Colonic mucosa (tissue), 4 donors: Measurements from ENCODE around the gene CPO. TPM values are rescaled to one million over a fixed set of nuclear protein-coding genes. Genes with fewer than 3 reads are reported as not detected.

Source experiments
- DNase-seq: peaks from one replicate; pipeline ENCODE4 v3.0.0-alpha.2; 2020
- H3K27ac ChIP-seq: fragments of 200-600 bp; one replicate; pipeline ENCODE4 v1.8.0; 2021
- H3K27me3 ChIP-seq: fragments of 200-600 bp; one replicate; pipeline ENCODE4 v1.8.0; 2021
- H3K36me3 ChIP-seq: fragments of 200-600 bp; one replicate; pipeline ENCODE4 v1.8.0; 2021
- H3K4me1 ChIP-seq: fragments of 200-600 bp; one replicate; pipeline ENCODE4 v1.8.0; 2021; ENCODE audit warnings: mild to moderate bottlenecking
- H3K4me3 ChIP-seq: fragments of 200-600 bp; one replicate; pipeline ENCODE4 v1.8.0; 2021
- H3K9ac ChIP-seq, 2 donors: one replicate each; pipeline ENCODE4 v1.7.0; 2013; ENCODE audit warnings: control low read depth in 2 of 2, low read depth in 2 of 2, low read length in 2 of 2
- H3K9me3 ChIP-seq: fragments of 200-600 bp; one replicate; pipeline ENCODE4 v1.8.0; 2021
- intact Hi-C: fragments of 100-400 bp; cut with DNase I; formaldehyde crosslinking; loops from one replicate; pipeline ENCODE4 v1.14.1; 2022
- total RNA-seq, 2 donors: library from RNA; stranded (reverse); fragmentation: NEBNext Ultra II Directional in 1 of 2; extraction: Animal tissue kit (Norgen Biotek cat#: 25700) in 1 of 2; gene quantifications; one replicate each; pipeline ENCODE4 v1.2.1, GENCODE V29; 2021
- TF ChIP-seq, protein P1 (sequence below): fragments of 200-600 bp; IDR thresholded peaks from one replicate; pipeline ENCODE4 v1.8.0; 2022; ENCODE audit warnings: antibody characterized with exemption, mild to moderate bottlenecking
- donor health status: healthy.
- donor health status: DM: no; HTN: no; CAD: no.
- donor health status: DM: no; HTN: no; CAD: no.

CPO gene
- total RNA-seq, 2 donors from 2014 or later = not detected

DNA sequence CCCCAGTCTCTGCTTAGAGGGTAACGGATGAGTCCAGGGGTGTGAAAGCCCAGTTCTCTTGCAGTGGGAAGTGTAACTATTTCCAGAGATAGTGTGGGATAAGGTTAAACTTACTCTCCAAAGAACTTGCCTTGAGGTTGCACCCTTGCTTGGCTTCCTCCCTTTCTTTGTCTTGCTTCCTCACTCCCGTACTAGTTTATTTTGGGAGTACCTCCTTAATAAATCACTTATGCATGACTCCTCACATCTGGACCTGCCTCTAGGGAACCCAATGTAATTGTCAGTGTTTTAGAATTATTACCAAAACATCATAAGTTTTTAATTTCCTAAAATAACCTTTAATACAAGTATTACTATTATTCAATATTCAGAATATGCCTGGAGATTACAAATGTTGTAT lies 35.2 kb downstream of the CPO start:
- TF ChIP-seq, protein P1, sequence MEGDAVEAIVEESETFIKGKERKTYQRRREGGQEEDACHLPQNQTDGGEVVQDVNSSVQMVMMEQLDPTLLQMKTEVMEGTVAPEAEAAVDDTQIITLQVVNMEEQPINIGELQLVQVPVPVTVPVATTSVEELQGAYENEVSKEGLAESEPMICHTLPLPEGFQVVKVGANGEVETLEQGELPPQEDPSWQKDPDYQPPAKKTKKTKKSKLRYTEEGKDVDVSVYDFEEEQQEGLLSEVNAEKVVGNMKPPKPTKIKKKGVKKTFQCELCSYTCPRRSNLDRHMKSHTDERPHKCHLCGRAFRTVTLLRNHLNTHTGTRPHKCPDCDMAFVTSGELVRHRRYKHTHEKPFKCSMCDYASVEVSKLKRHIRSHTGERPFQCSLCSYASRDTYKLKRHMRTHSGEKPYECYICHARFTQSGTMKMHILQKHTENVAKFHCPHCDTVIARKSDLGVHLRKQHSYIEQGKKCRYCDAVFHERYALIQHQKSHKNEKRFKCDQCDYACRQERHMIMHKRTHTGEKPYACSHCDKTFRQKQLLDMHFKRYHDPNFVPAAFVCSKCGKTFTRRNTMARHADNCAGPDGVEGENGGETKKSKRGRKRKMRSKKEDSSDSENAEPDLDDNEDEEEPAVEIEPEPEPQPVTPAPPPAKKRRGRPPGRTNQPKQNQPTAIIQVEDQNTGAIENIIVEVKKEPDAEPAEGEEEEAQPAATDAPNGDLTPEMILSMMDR = no peak
- intact Hi-C loops = no loop called here
- no peak overlapping the region for H3K4me3 ChIP-seq
- DNase-seq = no peak
- H3K27me3 ChIP-seq = no peaks in the 10 kb centered on the region
- H3K36me3 ChIP-seq = no peaks in the 10 kb centered on the region
- no peak overlapping the region for H3K27ac ChIP-seq
- no peaks in the 10 kb centered on the region for H3K9me3 ChIP-seq
- H3K4me1 ChIP-seq = no peaks in the 10 kb centered on the region
- no peak overlapping the region for H3K9ac ChIP-seq

DNA sequence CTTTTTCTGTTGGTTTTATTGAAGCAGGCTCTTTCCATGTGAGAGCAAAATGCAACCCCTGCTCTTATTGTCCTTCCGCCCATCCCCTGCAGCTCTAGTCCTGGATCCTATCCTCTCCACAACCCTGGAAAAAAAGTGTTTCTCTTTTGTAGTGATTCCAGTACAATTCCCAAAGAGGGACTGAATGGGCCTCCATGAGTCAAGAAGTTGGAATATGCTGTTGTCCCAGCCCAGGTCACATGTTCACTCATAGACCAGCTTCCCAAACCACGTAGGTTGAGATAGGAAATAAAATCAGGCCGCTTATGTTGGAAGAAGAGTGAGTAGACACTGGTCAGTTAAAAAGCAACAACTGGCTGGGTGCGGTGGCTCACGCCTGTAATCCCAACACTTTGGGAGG lies 39.4 kb downstream of the CPO start:
- intact Hi-C loops = no loop called here
- Histone ChIP-seq H3K36me3 (no peaks in the 10 kb centered on the region), H3K27ac (no peak overlapping the region), H3K4me1 (no peaks in the 10 kb centered on the region), H3K27me3 (no peaks in the 10 kb centered on the region), H3K4me3 (no peak overlapping the region), H3K9ac (no peak overlapping the region), H3K9me3 (no peaks in the 10 kb centered on the region)
- TF ChIP-seq, protein P1 = no peak
- DNase-seq = no peak

DNA sequence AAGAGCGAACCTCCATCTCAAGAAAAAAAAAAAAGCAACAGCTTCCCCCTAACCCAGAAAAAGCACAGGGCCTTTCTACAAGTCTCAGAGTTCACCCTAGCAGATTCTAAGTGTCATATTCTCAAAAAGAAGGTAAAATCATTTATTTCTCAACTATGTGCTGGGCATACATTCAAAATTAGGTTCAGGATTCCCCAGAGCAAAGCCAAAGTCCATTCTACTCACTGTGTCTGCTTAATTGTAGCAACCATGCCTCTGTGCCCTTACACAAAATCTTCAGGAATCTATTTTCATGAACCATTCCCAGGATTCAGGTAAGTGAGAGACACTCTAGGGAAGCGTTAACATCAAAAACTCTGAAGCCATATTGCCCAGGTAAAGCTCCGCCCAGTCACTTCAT lies 40.0 kb downstream of the CPO start:
- Histone ChIP-seq H3K27ac (no peak overlapping the region), H3K4me3 (no peak overlapping the region), H3K36me3 (no peaks in the 10 kb centered on the region), H3K4me1 (no peaks in the 10 kb centered on the region), H3K27me3 (no peaks in the 10 kb centered on the region), H3K9me3 (no peaks in the 10 kb centered on the region), H3K9ac (no peak overlapping the region)
- TF ChIP-seq, protein P1 = no peak
- no peak for DNase-seq
- intact Hi-C loops = no loop called here

DNA sequence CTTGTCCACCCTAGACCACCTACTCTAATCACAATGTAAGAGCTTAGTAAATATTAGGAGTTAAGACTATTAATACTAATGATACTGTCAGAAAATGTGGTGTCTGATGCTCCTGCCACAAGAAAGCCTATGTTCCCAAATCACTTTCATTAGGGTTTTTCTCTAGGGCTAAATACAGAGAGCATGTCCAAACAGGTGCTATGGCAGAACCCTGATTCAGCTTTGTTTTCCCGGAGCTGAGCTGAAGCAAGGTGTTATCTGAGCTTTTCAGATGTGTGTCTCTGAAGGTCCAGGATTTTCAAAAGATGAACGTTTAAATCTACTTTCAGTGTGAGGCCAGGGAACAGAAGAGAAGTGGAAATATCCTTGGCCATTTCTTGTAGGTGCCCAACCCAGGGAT lies 40.6 kb downstream of the CPO start:
- H3K9ac ChIP-seq = no peak overlapping the region
- H3K4me3 ChIP-seq = no peak overlapping the region
- intact Hi-C loops = loop anchor here (5.0 to 10.0 kb wide), 4 partner anchors 178 to 497 kb away; no protein-coding TSS in a partner anchor
- TF ChIP-seq, protein P1 = no peak
- no peaks in the 10 kb centered on the region for H3K27me3 ChIP-seq
- H3K9me3 ChIP-seq = no peaks in the 10 kb centered on the region
- no peak overlapping the region for H3K27ac ChIP-seq
- no peak for DNase-seq
- no peaks in the 10 kb centered on the region for H3K36me3 ChIP-seq
- no peaks in the 10 kb centered on the region for H3K4me1 ChIP-seq

DNA sequence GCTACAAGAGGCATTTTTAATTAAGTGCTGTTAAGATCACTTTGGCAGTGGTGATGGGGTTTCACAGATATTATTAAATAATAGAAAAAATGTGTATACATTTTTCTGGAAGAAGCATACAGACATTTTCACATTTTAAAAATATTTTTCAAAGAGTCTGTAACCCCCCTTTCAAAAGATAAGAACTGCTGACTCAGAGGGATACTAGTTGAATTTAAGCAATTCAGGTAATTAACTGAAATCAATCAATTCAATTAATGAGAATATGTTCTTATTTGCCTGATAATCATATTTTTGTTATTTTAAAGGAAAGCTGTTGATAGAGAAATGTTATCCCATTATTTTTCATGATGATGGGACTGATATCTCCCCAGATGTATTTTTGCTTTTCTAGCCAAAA lies 41.1 kb downstream of the CPO start:
- H3K36me3 ChIP-seq = no peaks in the 10 kb centered on the region
- no peaks in the 10 kb centered on the region for H3K9me3 ChIP-seq
- H3K4me1 ChIP-seq = no peaks in the 10 kb centered on the region
- H3K27me3 ChIP-seq = no peaks in the 10 kb centered on the region
- DNase-seq = no peak
- H3K9ac ChIP-seq = no peak overlapping the region
- H3K27ac ChIP-seq = no peak overlapping the region
- no peak overlapping the region for H3K4me3 ChIP-seq
- TF ChIP-seq, protein P1 = no peak
- intact Hi-C loops = loop anchor here (5.0 to 10.0 kb wide), 4 partner anchors 178 to 497 kb away; no protein-coding TSS in a partner anchor
